ENCODE measurements around the gene ALAS2. TPM values are rescaled to one million over a fixed set of nuclear protein-coding genes. Genes with fewer than 3 reads are reported as not detected.

Gene ALAS2
- total and polyA plus RNA-seq, 2 experiments from 2014 or later: 0.23 TPM; not detected in 1

GRCh38 chrX:55028611-55029010 is 2.2 kb downstream of the ALAS2 start (continued):
- no peak for TF ChIP-seq ZNF462 (CRISPR knock-in tag; IDR thresholded peaks at IDR 0.05)
- no peak for TF ChIP-seq EZH2 (IDR thresholded peaks at IDR 0.05; ENCODE audit: low read depth, unreplicated experiment)

DNA sequence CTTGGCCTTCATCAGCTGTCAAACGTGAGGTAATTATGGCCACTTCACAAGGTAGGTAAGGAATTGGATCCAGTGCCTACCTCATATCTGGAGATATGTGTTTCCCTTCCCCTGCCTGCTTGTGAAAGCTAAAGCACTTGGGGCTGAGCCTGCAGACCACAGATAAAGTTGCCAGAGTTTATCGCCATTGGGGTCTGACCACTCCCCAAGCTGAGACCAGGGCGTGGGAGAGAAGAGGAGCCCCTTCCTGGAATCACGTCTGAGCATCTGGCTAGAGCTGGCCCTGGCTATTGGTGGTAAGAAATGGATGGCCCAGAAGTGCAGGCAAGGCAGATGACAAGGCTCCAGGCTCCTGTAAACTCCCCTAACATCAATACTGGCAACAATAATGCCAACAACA is 2.7 kb downstream of the ALAS2 start:
- no peak overlapping the region for H3K4me3 ChIP-seq
- no peaks in the 10 kb centered on the region for H3F3A ChIP-seq (replicated peaks; ENCODE audit: low read depth)
- Mint-ChIP-seq H3K4me3 (no peak overlapping the region), H3K27ac (no peak overlapping the region), H3K4me1 (peaks cover 17% of the 10 kb centered on the region), H3K9me3 (no peaks in the 10 kb centered on the region), H3K36me3 (ENCODE audit: low read depth) (no peaks in the 10 kb centered on the region), H3K27me3 (ENCODE audit: insufficient read depth, low read depth, poor library complexity) (no peaks in the 10 kb centered on the region)
- no peak for ATAC-seq
- no peak overlapping the region for H3K4me2 ChIP-seq
- H3K27me3 ChIP-seq (ENCODE audit: insufficient read depth): no peaks in the 10 kb centered on the region
- H3K27ac ChIP-seq (ENCODE audit: low read depth): no peak overlapping the region
- DNase-seq (ENCODE audit: low spot score): no peak
- H4K20me1 ChIP-seq (replicated peaks; ENCODE audit: insufficient read depth): no peaks in the 10 kb centered on the region
- no peak overlapping the region for H2AFZ ChIP-seq
- H3K4me1 ChIP-seq (ENCODE audit: insufficient read depth): peaks cover 9% of the 10 kb centered on the region; the same call in 1 of the 2 replicates
- no peaks in the 10 kb centered on the region for H3K36me3 ChIP-seq (ENCODE audit: insufficient read depth)
- H3K9me2 ChIP-seq (ENCODE audit: insufficient read depth): no peaks in the 10 kb centered on the region
- H3K79me2 ChIP-seq (replicated peaks; ENCODE audit: insufficient read depth): no peaks in the 10 kb centered on the region
- TF ChIP-seq JUNB (IDR thresholded peaks at IDR 0.05; ENCODE audit: unreplicated experiment) (no peak), ZNF331 (CRISPR knock-in tag; IDR thresholded peaks at IDR 0.05; ENCODE audit: low read depth) (no peak), NANOG (IDR thresholded peaks at IDR 0.05; ENCODE audit: borderline replicate concordance) (no peak), ZNF114 (CRISPR knock-in tag; IDR thresholded peaks at IDR 0.05) (no peak), ETS1 (IDR thresholded peaks at IDR 0.05) (no peak), POLR2AphosphoS5 (IDR thresholded peaks at IDR 0.05; ENCODE audit: low read depth) (no peak), CREB1 (CRISPR knock-in tag; IDR thresholded peaks at IDR 0.05; ENCODE audit: low read depth) (no peak), EZH2 (IDR thresholded peaks at IDR 0.05; ENCODE audit: low read depth, unreplicated experiment) (no peak), EZH2phosphoT487 (IDR thresholded peaks at IDR 0.05; ENCODE audit: unreplicated experiment) (no peak)
- TF ChIP-seq, protein P1, sequence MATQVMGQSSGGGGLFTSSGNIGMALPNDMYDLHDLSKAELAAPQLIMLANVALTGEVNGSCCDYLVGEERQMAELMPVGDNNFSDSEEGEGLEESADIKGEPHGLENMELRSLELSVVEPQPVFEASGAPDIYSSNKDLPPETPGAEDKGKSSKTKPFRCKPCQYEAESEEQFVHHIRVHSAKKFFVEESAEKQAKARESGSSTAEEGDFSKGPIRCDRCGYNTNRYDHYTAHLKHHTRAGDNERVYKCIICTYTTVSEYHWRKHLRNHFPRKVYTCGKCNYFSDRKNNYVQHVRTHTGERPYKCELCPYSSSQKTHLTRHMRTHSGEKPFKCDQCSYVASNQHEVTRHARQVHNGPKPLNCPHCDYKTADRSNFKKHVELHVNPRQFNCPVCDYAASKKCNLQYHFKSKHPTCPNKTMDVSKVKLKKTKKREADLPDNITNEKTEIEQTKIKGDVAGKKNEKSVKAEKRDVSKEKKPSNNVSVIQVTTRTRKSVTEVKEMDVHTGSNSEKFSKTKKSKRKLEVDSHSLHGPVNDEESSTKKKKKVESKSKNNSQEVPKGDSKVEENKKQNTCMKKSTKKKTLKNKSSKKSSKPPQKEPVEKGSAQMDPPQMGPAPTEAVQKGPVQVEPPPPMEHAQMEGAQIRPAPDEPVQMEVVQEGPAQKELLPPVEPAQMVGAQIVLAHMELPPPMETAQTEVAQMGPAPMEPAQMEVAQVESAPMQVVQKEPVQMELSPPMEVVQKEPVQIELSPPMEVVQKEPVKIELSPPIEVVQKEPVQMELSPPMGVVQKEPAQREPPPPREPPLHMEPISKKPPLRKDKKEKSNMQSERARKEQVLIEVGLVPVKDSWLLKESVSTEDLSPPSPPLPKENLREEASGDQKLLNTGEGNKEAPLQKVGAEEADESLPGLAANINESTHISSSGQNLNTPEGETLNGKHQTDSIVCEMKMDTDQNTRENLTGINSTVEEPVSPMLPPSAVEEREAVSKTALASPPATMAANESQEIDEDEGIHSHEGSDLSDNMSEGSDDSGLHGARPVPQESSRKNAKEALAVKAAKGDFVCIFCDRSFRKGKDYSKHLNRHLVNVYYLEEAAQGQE (IDR thresholded peaks at IDR 0.05; ENCODE audit: unreplicated experiment): no peak
